DOHH2 (cell line): Measurements from ENCODE around the gene SLC48A1.

ENCODE experiments used
- CTCF ChIP-seq: fragments of 200-600 bp; sonication (generic); IDR thresholded peaks from one replicate; pipeline ENCODE4 v1.5.1; 2014; ENCODE audit warnings: antibody characterized with exemption, mild to moderate bottlenecking, low read depth, low read length; ENCODE audit not compliant: poor library complexity, severe bottlenecking
- EZH2phosphoT487 ChIP-seq: fragments of 200-600 bp; sonication (generic); IDR thresholded peaks from 2 replicates; pipeline ENCODE4 v1.6.1; 2017; ENCODE audit warnings: borderline replicate concordance, mild to moderate bottlenecking, antibody characterized with exemption, low read length, moderate library complexity, mixed read lengths

GRCh38 chr12:47739297-47739696, 33.7 kb upstream of the SLC48A1 start:
- TF ChIP-seq CTCF, result no peak
- TF ChIP-seq EZH2phosphoT487, result no peak
